CD14-positive monocyte (primary cell): ENCODE measurements around the gene RHOH. TPM values are rescaled to one million over a fixed set of nuclear protein-coding genes. Genes with fewer than 3 reads are reported as not detected.

Experiments
- DNase-seq, 3 donors: peaks; one replicate each; pipeline ENCODE4 v3.0.0-alpha.2; 2011 to 2022
- H2AFZ ChIP-seq: 2 replicates; pipeline ENCODE4 v1.6.0; 2012; ENCODE audit warnings: mild to moderate bottlenecking, low read depth, low read length, inconsistent platforms; ENCODE audit not compliant: insufficient read depth, poor library complexity, severe bottlenecking
- H3K27ac ChIP-seq, 2 donors: 1 replicate in 1 of 2; 2 replicates in 1 of 2; pipeline ENCODE4 v1.5.1; 2012 to 2013; ENCODE audit warnings: low read length in 2 of 2, control low read depth in 1 of 2, inconsistent platforms in 1 of 2, low read depth in 1 of 2, mild to moderate bottlenecking in 1 of 2
- H3K27me3 ChIP-seq, 2 donors: one replicate each; pipeline versions ENCODE4 v1.6.0 to v1.6.1; 2011 to 2013; ENCODE audit warnings: low read length in 2 of 2; ENCODE audit not compliant: control insufficient read depth in 2 of 2, insufficient read depth in 2 of 2
- H3K36me3 ChIP-seq, 2 donors: replicated peaks in 1 of 2; 1 replicate in 1 of 2; 2 replicates in 1 of 2; pipeline versions ENCODE4 v1.5.1 to v1.6.1; 2012 to 2013; ENCODE audit warnings: low read length in 2 of 2, control low read depth in 1 of 2, inconsistent platforms in 1 of 2, mild to moderate bottlenecking in 1 of 2; ENCODE audit not compliant: insufficient read depth in 2 of 2, control insufficient read depth in 1 of 2
- H3K4me1 ChIP-seq, 2 donors: 1 replicate in 1 of 2; 2 replicates in 1 of 2; pipeline versions ENCODE4 v1.5.1 to v1.6.1; 2012 to 2013; ENCODE audit warnings: low read length in 2 of 2, control low read depth in 1 of 2, inconsistent platforms in 1 of 2, mild to moderate bottlenecking in 1 of 2, moderate library complexity in 1 of 2; ENCODE audit not compliant: insufficient read depth in 2 of 2, control insufficient read depth in 1 of 2
- H3K4me2 ChIP-seq: replicated peaks from 2 replicates; pipeline ENCODE3; 2012; ENCODE audit warnings: low read length, moderate library complexity, mild to moderate bottlenecking; ENCODE audit not compliant: poor library complexity, severe bottlenecking; ENCODE audit errors: extremely low read depth
- H3K4me3 ChIP-seq, 3 experiments: fragments of 200-600 bp in 1 of 3; sonication (generic) in 1 of 3; replicated peaks in 1 of 3; 1 replicate in 2 of 3; 2 replicates in 1 of 3; pipeline ENCODE4 v1.5.1; 2011 to 2013; ENCODE audit warnings: low read length in 3 of 3, mild to moderate bottlenecking in 3 of 3, control low read depth in 2 of 3, low read depth in 2 of 3, inconsistent platforms in 1 of 3, moderate library complexity in 1 of 3
- H3K79me2 ChIP-seq: 2 replicates; pipeline ENCODE4 v1.6.0; 2012; ENCODE audit warnings: mild to moderate bottlenecking, control low read depth, inconsistent platforms, low read length, moderate library complexity; ENCODE audit not compliant: insufficient read depth
- H3K9ac ChIP-seq: 2 replicates; pipeline ENCODE4 v1.6.0; 2017; ENCODE audit warnings: low read length, mild to moderate bottlenecking; ENCODE audit not compliant: insufficient read depth, poor library complexity, severe bottlenecking
- H3K9me3 ChIP-seq, 2 donors: replicated peaks in 1 of 2; 1 replicate in 1 of 2; 2 replicates in 1 of 2; pipeline versions ENCODE4 v1.5.1 to v1.6.1; 2012 to 2013; ENCODE audit warnings: low read length in 2 of 2, control low read depth in 1 of 2; ENCODE audit not compliant: control insufficient read depth in 1 of 2, insufficient read depth in 1 of 2
- H4K20me1 ChIP-seq: 2 replicates; pipeline ENCODE4 v1.6.0; 2012; ENCODE audit warnings: mild to moderate bottlenecking, low read length, control low read depth, moderate library complexity; ENCODE audit not compliant: insufficient read depth
- H3K27ac Mint-ChIP-seq, 7 donors: one replicate each; pipeline ENCODE4 v1.8.0; 2020; ENCODE audit warnings: mild to moderate bottlenecking in 7 of 7, mixed read lengths in 7 of 7, moderate library complexity in 6 of 7, inconsistent platforms in 2 of 7
- H3K27me3 Mint-ChIP-seq, 3 donors: one replicate each; pipeline ENCODE4 v1.8.0; 2021 to 2022; ENCODE audit warnings: low read depth in 3 of 3, mild to moderate bottlenecking in 3 of 3, mixed read lengths in 3 of 3, moderate library complexity in 3 of 3, inconsistent platforms in 1 of 3
- H3K36me3 Mint-ChIP-seq, 2 donors: one replicate each; pipeline ENCODE4 v1.8.0; 2020; ENCODE audit warnings: mixed read lengths in 2 of 2, inconsistent platforms in 1 of 2, mild to moderate bottlenecking in 1 of 2
- H3K4me1 Mint-ChIP-seq: one replicate; pipeline ENCODE4 v1.8.0; 2020; ENCODE audit warnings: mild to moderate bottlenecking, mixed read lengths
- H3K4me3 Mint-ChIP-seq, 2 donors: one replicate each; pipeline ENCODE4 v1.8.0; 2020; ENCODE audit warnings: mild to moderate bottlenecking in 2 of 2, mixed read lengths in 2 of 2, moderate library complexity in 1 of 2
- H3K9me3 Mint-ChIP-seq, 7 donors: one replicate each; pipeline ENCODE4 v1.8.0; 2020 to 2022; ENCODE audit warnings: mixed read lengths in 7 of 7, mild to moderate bottlenecking in 6 of 7, moderate library complexity in 6 of 7, inconsistent platforms in 2 of 7
- WGBS: methylation state at CpG from one replicate; pipeline ENCODE4 v1.1.5; 2013; ENCODE audit warnings: missing lambda C conversion rate; ENCODE audit not compliant: insufficient coverage; 5-methylcytosine and 5-hydroxymethylcytosine counted together
- intact Hi-C, 2 donors: fragments of 100-400 bp; cut with micrococcal nuclease; formaldehyde crosslinking; loops; one replicate each; pipeline versions ENCODE4 v1.15.0 to v1.15.1; 2023
- polyA plus RNA-seq, 3 donors: library from polyadenylated mRNA; depleted of rRNA in 1 of 3; unstranded in 2 of 3; stranded (reverse) in 1 of 3; fragments of 300-500 nt in 2 of 3; fragments of >200 nt in 1 of 3; fragmentation: Illumina TruSeq in 2 of 3; gene quantifications; 1 replicate in 2 of 3; 2 replicates in 1 of 3; pipeline ENCODE4 v1.2.3, GENCODE V29; 2012 to 2021
- TF ChIP-seq, protein P1 (sequence below): fragments of 200-600 bp; IDR thresholded peaks from one replicate; pipeline ENCODE4 v1.8.0; 2022; ENCODE audit warnings: antibody characterized with exemption, mild to moderate bottlenecking

Gene RHOH
- polyA plus RNA-seq, 3 donors, result 0.16 to 1.4 (median 1.2) TPM

DNA sequence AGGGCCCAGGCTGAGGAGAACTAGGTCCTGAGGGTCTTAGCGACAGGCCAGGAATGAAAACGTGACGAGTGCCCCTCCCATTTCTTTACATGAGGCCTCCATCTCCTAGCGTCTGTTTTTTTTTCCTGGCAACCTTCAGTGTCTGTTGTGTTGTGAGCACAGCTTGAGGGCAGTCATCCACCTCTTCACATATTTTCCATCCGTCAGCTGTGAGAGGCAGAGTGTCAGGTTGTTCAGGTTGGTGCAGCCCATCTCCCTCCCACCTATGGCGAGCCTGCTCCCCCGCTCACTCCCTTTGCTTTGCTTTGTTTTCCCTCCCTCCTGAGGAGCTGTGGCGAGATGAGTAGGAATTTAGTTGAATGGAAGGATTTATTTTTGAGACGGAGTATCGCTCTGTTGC, 86.6 kb downstream of the RHOH start:
- Mint-ChIP-seq H3K4me1 (peaks cover 10% of the 10 kb centered on the region), H3K9me3 (peaks cover 2 to 10% (median 4%) of the 10 kb centered on the region in 7 donors), H3K36me3 (peaks cover 0 to 4% of the 10 kb centered on the region in 2 donors), H3K27ac (peak overlapping the region in 1 of 7 donors; percentile 48), H3K4me3 (no peak overlapping the region), H3K27me3 (peaks cover 0 to 5% (median 3%) of the 10 kb centered on the region in 3 donors)
- Histone ChIP-seq H3K79me2 (no peaks in the 10 kb centered on the region), H3K9me3 (no peaks in the 10 kb centered on the region), H3K27me3 (no peaks in the 10 kb centered on the region), H3K4me1 (peaks cover 1 to 2% of the 10 kb centered on the region in 2 donors), H3K4me3 (no peak overlapping the region), H3K4me2 (no peak overlapping the region), H2AFZ (no peak overlapping the region), H4K20me1 (no peaks in the 10 kb centered on the region), H3K27ac (no peak overlapping the region), H3K9ac (no peak overlapping the region), H3K36me3 (no peaks in the 10 kb centered on the region)
- TF ChIP-seq, protein P1, sequence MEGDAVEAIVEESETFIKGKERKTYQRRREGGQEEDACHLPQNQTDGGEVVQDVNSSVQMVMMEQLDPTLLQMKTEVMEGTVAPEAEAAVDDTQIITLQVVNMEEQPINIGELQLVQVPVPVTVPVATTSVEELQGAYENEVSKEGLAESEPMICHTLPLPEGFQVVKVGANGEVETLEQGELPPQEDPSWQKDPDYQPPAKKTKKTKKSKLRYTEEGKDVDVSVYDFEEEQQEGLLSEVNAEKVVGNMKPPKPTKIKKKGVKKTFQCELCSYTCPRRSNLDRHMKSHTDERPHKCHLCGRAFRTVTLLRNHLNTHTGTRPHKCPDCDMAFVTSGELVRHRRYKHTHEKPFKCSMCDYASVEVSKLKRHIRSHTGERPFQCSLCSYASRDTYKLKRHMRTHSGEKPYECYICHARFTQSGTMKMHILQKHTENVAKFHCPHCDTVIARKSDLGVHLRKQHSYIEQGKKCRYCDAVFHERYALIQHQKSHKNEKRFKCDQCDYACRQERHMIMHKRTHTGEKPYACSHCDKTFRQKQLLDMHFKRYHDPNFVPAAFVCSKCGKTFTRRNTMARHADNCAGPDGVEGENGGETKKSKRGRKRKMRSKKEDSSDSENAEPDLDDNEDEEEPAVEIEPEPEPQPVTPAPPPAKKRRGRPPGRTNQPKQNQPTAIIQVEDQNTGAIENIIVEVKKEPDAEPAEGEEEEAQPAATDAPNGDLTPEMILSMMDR, result no peak
- 100% methylated on average over 2 of the region's 10 CpGs for WGBS
- intact Hi-C loops, result no loop called here
- DNase-seq, result no peak

- Histone ChIP-seq H3K9ac (no peak overlapping the region), H3K4me1 (peaks cover 7 to 8% of the 10 kb centered on the region in 2 donors), H3K27me3 (no peaks in the 10 kb centered on the region), H3K79me2 (no peaks in the 10 kb centered on the region), H2AFZ (no peak overlapping the region), H4K20me1 (no peaks in the 10 kb centered on the region), H3K4me3 (no peak overlapping the region), H3K27ac (no peak overlapping the region), H3K9me3 (no peaks in the 10 kb centered on the region), H3K4me2 (no peak overlapping the region), H3K36me3 (no peaks in the 10 kb centered on the region)
- peaks cover 0 to 4% of the 10 kb centered on the region in 2 donors for H3K36me3 Mint-ChIP-seq
- peak overlapping the region in 1 of 7 donors; percentile 19 for H3K27ac Mint-ChIP-seq
- no peak for DNase-seq
- intact Hi-C loops, result no loop called here
- WGBS, result 92% methylated on average over 9 of the region's 10 CpGs
- H3K27me3 Mint-ChIP-seq, result peaks cover 0 to 5% (median 3%) of the 10 kb centered on the region in 3 donors
- H3K9me3 Mint-ChIP-seq, result peaks cover 2 to 10% (median 4%) of the 10 kb centered on the region in 7 donors
- TF ChIP-seq, protein P1, result no peak
- no peak overlapping the region for H3K4me3 Mint-ChIP-seq
- H3K4me1 Mint-ChIP-seq, result peaks cover 16% of the 10 kb centered on the region
These were observed 87.1 kb downstream of the RHOH start for GRCh38 chr4:40283968-40284367.
